Measurements from ENCODE around the gene FRG1.
"Not testable (repeated sequence)": the region's sequence is repeated elsewhere in the genome, so short reads cannot be mapped to it uniquely, and the experiment has no call there.

Gene FRG1

GRCh38 chr4:189940178-189941004 lies at the start of gene FRG1:
Gene FRG1, plus strand, starts transcription at chr4:189940872. Its CDS starts 138 bp downstream, at chr4:189941010.
- DNase-seq: peak; percentile 94

GRCh38 chr4:189897667-189898066 lies 43.0 kb upstream of the FRG1 start:
- no peak for DNase-seq

GRCh38 chr4:189899481-189900015 lies 41.1 kb upstream of the FRG1 start:
- DNase-seq: peak; percentile 6

- DNase-seq: peak; percentile 78
Observed at GRCh38 chr4:189904420-189905027, 36.1 kb upstream of the FRG1 start.

- no peak for DNase-seq
Observed at GRCh38 chr4:189912170-189912569, 28.5 kb upstream of the FRG1 start.

- DNase-seq: no peak
Observed at GRCh38 chr4:189917161-189917891, 23.3 kb upstream of the FRG1 start.

GRCh38 chr4:189921058-189921457 lies 19.6 kb upstream of the FRG1 start:
- no peak for DNase-seq

- DNase-seq: not testable (repeated sequence)
Observed at GRCh38 chr4:189926742-189927141, 13.9 kb upstream of the FRG1 start.

GRCh38 chr4:189941005-189941450 lies 356 bp downstream of the FRG1 start:
- DNase-seq: no peak

GRCh38 chr4:189942412-189942811 lies 1.7 kb downstream of the FRG1 start:
- DNase-seq: not testable (repeated sequence)

GRCh38 chr4:189944077-189944476 lies 3.4 kb downstream of the FRG1 start:
- not testable (repeated sequence) for DNase-seq

- not testable (repeated sequence) for DNase-seq
Observed at GRCh38 chr4:189946906-189947305, 6.2 kb downstream of the FRG1 start.

- DNase-seq: not testable (repeated sequence)
Observed at GRCh38 chr4:189948486-189948885, 7.8 kb downstream of the FRG1 start.

GRCh38 chr4:189969291-189969690 lies 28.6 kb downstream of the FRG1 start:
- not testable (repeated sequence) for DNase-seq

GRCh38 chr4:189973646-189974045 lies 33.0 kb downstream of the FRG1 start:
- DNase-seq: no peak

GRCh38 chr4:189974056-189974455 lies 33.4 kb downstream of the FRG1 start:
- no peak for DNase-seq

GRCh38 chr4:189979196-189980047 lies 38.8 kb downstream of the FRG1 start:
- DNase-seq: no peak

GRCh38 chr4:189980292-189980691 lies 39.6 kb downstream of the FRG1 start:
- DNase-seq: not testable (repeated sequence)

GRCh38 chr4:189981970-189982369 lies 41.3 kb downstream of the FRG1 start:
- DNase-seq: no peak

- not testable (repeated sequence) for DNase-seq
Observed at GRCh38 chr4:189983916-189984526, 43.3 kb downstream of the FRG1 start.

- not testable (repeated sequence) for DNase-seq
Observed at GRCh38 chr4:189984661-189985060, 44.0 kb downstream of the FRG1 start.

Measured in fibroblast of upper back skin (primary cell).